G401.6 (cell line): Measurements from ENCODE around the gene FOXK1.
"Not testable (repeated sequence)": the region's sequence is repeated elsewhere in the genome, so short reads cannot be mapped to it uniquely, and the experiment has no call there.

ENCODE experiments used
- FAIRE-seq: peaks from 2 replicates; lab custom pipeline; 2012; peaks lifted over from hg19 to GRCh38; lab: Jason Lieb, UNC

Gene FOXK1

GRCh38 chr7:4801839-4802231 is 119.7 kb downstream of the FOXK1 start:
- FAIRE-seq, result no peak

GRCh38 chr7:4802577-4802976 is 120.5 kb downstream of the FOXK1 start:
- not testable (repeated sequence) for FAIRE-seq

- FAIRE-seq, result no peak
These were observed 121.5 kb downstream of the FOXK1 start for GRCh38 chr7:4803397-4804241.

- FAIRE-seq, result no peak
These were observed 123.3 kb downstream of the FOXK1 start for GRCh38 chr7:4805110-4805983.

GRCh38 chr7:4805984-4806300 is 123.8 kb downstream of the FOXK1 start:
- no peak for FAIRE-seq

DNA sequence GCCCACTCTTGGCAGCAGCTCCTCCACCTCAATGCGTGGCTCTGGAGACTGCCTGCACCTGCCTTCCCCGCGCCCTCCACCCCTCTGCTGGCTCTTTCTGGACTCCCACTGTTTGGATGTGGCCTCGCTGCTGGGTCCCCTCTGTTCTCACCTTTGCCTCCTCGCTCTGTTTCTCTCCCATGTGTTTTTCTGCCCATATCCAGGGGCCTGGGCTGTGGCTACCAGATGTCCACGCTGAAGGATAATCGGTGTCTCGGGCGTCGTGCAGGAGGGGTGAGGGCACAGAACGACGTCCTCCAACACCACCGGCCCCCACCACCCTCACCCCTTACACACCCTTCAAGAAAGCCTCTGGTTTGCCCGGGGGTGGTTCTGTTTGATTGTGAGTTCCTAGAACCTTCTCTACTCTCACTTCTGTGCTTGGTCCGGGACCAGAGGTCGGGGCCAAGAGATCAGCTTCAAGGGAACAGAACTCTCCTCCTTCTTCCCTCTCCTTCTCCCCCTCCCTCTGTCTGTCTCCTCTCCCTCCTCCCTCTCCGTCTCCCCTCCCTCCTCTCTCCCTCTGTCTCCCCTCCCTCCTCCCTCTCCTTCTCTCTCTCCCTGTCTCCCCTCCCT is 125.0 kb downstream of the FOXK1 start:
- no peak for FAIRE-seq

DNA sequence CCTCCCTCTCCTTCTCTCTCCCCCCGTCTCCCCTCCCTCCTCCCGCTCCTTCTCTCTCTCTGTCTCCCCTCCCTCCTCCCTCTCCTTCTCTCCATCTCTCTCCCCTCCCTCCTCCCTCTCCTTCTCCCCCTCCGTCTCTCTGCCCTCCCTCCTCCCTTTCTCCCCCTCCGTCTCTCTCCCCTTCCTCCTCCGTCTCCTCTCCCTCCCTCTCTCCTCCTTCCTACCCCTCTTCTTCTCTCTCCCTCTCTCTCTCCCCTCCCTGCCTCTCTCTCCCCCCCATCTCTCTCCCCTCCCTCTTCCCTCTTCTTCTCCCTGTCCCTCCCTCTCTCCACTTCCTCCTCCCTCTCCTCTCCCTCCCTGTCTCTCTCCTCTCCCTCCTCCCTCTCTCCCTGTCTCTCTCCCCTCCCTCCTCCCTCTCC is 125.5 kb downstream of the FOXK1 start:
- FAIRE-seq, result no peak

- no peak for FAIRE-seq
These were observed 125.9 kb downstream of the FOXK1 start for GRCh38 chr7:4808026-4808425.

DNA sequence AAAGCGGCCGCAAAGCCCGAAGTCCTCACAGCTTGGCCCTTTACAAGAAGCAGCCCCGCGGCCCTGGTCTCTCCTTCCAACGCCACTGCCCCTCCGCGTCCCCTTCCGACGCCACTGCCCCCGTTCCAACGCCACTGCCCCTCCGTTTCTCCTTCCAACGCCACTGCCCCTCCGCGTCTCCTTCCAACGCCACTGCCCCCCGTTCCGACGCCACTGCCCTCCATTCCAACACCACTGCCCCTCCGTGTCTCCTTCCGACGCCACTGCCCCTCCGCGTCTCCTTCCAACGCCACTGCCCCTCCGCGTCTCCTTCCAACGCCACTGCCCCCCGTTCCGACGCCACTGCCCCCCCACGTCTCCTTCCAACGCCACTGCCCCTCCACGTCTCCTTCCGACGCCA is 126.5 kb downstream of the FOXK1 start:
- no peak for FAIRE-seq

- no peak for FAIRE-seq
These were observed 127.0 kb downstream of the FOXK1 start for GRCh38 chr7:4809091-4809591.

- no peak for FAIRE-seq
These were observed 127.6 kb downstream of the FOXK1 start for GRCh38 chr7:4809666-4810065.

- no peak for FAIRE-seq
These were observed 132.3 kb downstream of the FOXK1 start for GRCh38 chr7:4814433-4814832.

GRCh38 chr7:4815121-4815520 is 133.0 kb downstream of the FOXK1 start:
- FAIRE-seq, result no peak

- FAIRE-seq, result no peak
These were observed 133.7 kb downstream of the FOXK1 start for GRCh38 chr7:4815609-4816418.

GRCh38 chr7:4816419-4817080 is 134.5 kb downstream of the FOXK1 start:
- FAIRE-seq, result no peak

- no peak for FAIRE-seq
These were observed 135.2 kb downstream of the FOXK1 start for GRCh38 chr7:4817178-4817901.

DNA sequence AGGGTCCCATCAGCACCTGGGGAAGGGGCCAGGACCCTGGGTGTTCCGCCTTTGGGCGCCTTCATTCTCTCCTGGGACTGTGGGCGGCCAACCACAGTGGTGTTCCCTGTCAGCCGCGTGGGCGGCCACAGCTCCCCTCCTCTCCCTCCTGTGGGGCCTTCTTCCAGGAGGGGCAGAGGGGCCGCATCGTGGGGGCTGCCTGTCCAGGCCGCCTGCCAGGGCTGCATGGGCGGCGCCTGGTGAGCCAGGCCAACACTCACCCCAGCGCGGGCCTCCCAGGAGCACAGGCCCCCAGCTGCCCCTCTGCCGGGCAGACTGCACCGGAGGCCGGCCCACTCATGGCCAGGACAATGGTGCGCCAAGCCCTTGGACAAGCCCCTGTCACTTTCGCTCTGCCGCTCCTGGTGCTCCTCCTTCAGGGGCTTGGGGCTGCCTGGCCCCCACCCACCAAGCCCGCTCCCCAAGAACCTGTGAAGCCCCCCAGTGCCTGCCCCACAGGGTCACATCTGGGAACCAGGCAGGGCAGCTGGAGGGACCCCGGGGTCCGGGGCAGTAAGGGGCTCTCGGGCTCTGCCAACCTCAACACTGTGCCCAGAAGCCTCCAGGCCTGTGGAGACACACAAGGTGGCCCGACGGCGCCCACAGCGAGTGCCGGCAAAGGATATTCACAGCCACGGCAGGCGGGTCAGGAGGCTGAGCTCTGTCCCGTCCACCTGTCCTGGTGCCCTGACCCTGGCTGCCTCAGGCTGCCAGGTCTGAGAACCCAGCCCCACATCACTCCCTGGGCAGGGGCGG is 136.1 kb downstream of the FOXK1 start:
- no peak for FAIRE-seq

DNA sequence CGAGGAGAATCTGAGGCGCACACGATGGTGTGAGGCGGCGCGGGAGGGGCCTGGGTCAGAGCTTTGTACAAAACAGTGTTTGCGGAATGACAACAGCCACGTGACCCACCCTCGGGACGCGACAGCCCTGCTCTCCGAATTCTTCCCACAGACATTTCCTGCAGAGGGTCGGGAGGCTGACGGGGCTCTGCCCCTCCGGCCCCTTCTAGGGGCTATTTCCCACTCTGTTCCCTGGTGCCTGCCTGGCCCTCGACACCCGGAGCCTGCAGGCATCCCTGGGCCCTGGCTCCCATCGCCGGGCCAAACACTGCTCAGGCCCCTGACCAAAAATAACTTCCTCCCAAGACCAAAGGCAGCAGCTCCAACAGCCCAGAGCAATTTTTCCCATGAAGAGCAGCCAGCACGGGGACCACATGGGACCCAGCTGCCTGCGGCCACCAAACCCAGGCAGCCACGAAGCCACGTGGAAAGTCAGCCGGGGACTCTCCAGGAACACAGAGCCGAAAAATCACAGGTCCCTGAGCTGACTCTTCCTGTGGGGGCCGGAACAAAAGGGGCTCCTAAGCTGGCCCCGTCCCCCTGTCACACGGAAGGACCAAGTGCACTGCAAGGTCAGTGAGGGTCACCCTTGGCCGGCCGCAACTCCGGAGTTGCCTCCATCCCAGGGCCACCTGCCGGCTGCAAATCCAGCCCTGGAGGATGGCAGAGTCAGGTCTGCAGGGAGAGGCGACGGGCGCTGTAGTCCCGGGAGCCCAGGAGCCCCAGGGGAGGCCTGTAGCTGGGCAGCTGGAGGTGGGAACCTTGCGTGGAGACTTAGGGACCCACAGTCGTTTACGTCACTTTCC is 137.7 kb downstream of the FOXK1 start:
- FAIRE-seq, result no peak

DNA sequence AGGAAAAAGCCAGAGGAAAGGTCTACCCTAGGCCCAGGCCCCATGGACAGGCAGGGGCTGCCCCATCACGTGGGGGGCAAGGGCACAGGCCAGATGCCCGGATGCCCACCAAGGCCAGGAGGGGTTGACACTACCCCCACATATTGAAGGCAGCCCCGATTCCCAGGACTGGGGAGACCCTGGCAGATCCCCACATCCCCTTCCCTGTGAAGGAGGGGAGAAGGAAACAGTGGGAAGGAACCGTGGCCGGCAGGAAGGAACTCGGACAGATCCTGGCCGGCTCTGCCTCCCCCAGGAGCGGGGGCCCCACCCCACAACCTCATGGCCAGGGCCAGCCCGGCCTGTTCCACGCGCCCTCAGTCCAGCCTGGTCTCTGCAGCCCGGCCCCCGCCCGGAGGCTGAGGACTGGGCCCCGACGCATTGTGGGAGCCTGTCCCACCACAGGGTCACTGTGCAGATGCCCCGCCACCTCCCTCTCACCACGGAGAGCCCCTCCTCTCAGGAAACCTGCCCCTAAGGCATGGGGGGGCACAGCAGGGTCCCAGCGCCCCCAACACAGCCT is 138.4 kb downstream of the FOXK1 start:
- FAIRE-seq, result no peak
